ENCODE measurements around the gene AVPR2.

The AVPR2 gene

DNA sequence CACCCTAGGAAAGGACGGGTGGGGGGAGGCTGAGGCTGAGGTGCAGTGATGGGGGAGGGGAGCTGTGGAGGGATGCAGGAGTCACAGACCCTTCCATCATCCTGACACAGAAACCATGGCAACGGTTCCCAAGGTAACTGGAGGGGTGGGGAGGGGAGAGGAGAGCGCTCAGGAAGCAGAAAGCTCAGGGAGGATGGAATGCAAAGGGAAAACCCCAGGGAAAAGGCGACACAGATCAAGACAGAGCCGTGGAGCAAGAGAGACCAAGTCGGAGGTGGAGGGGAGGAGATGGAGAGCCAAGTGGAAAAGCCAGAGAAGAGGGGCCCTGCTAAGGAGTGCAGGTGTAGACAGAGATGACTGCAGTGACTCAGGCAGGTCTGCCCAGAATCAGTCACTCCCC, 33.0 kb upstream of the AVPR2 start:
- no peak for DNase-seq (ENCODE audit: low read depth)

DNA sequence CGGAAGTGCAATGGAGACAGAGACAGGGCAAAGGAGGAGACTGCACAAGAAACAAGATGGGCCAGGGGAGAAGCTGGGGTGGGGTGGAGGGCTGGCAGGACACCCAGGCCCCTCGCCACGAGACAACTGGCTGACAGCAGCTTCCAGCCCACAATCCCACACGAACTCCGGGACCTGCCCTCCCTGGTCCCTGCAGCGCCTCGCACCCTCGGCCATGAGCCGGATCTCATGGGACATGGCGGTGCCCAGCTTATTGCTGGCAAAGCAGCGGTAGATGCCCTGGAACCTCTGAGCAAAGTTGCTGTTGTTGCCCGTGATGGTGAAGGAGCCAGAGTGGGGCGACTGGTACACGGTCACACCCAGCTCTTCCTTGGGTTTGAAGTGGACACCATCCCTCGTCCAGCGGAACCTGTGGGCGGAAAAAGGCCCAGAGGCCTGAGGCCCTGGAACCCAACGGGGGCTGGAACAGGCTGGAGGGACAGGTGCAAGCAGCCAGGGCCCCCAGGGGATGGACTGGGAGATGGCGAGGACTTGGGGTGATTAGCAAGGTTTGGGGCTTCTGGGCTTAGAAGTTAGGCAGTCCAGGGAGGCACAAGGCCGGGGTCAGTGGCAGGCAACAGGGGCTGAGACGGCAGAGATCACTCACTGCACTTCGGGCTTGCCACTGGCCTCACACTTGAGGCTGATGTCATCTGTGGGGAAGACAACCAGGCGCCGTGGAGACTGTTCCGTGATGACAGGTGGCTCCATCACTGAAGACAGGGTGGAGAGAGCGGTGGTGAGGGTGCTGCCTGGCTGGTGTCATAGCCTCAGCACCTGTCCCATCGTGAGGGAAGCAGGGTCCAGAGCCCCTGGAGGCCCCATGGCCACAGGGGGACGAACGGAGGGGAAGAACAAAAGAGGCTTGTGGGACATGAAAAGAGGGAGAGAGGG, 32.3 kb upstream of the AVPR2 start:
- DNase-seq (ENCODE audit: low read depth), result no peak

GRCh38 chrX:153873282-153874084, 31.0 kb upstream of the AVPR2 start:
- no peak for DNase-seq (ENCODE audit: low read depth)

- no peak for DNase-seq (ENCODE audit: low read depth)
These were observed 30.4 kb upstream of the AVPR2 start for GRCh38 chrX:153874085-153874365.

DNA sequence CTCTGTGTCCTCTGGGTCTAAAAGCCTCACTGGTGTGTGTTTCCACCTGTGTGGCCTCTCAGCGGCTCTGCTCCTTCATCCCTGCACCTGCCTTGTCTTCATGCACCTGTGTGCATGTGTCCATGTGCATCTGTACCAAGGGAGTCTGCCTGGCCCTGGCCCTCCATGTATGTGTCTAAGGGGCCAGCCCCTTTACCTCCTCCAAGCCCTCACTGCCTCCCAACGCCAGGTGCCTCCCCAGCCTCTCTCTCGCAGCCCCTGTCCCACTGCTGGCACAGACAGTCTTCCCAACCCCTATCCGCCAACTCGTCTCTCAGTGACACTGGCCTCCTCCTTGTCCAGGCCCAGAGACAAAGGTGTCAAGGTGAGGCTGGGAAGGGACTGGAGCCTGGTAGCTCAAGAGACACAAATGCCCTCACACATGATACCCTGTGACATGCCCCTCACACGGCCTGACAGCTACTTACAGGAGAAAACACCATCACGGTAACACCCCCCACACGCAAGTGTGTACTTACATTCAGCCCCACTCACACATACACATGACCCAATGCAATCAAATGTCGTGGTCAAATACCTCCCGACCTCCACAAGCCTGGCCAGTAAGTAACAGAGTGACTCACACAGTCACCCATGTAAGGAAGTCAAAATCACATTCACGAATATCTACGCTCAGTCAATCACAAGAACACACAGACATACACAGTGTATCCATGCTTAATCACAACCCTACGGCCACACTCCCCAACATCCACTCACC, 29.9 kb upstream of the AVPR2 start:
- no peak for DNase-seq (ENCODE audit: low read depth)

DNA sequence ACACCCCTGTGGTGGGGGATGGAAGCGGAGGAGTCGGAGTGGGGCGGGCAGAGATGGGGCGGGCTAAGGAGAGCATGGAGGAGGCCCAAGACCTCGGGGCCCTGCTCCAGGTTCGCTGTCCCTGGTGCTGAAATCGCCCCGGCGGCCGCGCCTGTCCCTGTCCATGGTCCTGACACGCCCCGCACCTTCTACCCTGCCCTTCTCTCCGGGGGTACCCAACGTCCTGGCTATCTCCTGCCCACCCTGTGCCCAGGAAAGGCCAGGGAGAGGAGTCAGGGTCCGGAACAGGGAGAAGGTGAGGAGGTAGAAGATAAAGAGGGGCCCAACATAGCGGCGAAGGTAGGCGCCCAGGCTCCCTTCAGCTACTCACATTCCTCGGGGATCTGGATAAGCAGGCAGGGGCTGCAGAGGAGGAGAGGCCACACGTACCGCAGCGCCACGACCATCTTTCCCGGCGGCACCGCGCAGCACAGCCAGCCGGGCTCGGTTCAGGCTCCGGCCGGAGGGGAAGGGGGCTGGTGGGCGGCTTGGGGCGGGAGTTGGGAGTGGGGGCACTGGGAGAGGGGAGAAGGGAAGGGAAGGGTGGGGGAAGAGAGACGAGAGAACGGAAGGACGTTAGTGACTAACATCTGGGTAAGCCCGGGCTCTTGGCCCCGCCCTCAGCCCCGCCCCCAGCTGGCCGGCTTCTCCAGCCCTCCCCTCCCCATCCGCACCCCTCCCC, 28.9 kb upstream of the AVPR2 start:
- DNase-seq (ENCODE audit: low read depth), result peak; percentile 54

- no peak for DNase-seq (ENCODE audit: low read depth)
These were observed 28.4 kb upstream of the AVPR2 start for GRCh38 chrX:153876112-153876491.

DNA sequence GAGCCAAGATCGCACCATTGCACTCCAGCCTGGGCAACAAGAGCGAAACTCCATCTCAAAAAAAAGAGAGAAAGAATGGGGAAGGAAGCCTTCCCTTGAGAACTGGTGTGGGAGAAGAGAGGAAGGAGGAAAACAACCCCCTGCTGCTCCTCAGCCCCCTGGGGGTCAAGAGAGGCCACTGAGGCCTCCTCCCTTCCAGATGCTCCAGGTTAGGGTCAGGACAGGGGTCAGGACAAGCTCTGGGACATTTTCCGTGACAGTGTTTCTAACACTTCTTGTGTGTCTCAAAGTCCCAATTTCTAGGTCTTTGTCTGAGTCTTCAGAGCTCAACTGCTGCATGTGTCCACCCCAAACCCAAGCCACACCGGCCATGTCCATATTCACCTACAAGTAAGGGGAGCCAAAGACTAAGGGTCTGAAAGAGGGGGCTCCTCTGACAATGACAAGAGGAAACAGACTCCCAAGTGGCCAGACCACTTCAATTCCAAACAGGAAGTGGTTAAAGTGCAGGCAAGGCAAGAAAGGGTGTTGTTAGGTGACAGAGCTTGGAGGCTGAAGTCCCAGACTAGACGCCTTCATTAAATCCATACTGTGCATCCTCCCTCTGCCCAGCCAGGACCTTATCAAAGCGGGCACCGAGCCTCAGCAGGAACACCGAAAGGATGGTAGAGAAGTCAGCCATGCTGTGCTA, 26.8 kb upstream of the AVPR2 start:
- no peak for DNase-seq (ENCODE audit: low read depth)

GRCh38 chrX:153878345-153878744, 26.1 kb upstream of the AVPR2 start:
- no peak for DNase-seq (ENCODE audit: low read depth)

DNA sequence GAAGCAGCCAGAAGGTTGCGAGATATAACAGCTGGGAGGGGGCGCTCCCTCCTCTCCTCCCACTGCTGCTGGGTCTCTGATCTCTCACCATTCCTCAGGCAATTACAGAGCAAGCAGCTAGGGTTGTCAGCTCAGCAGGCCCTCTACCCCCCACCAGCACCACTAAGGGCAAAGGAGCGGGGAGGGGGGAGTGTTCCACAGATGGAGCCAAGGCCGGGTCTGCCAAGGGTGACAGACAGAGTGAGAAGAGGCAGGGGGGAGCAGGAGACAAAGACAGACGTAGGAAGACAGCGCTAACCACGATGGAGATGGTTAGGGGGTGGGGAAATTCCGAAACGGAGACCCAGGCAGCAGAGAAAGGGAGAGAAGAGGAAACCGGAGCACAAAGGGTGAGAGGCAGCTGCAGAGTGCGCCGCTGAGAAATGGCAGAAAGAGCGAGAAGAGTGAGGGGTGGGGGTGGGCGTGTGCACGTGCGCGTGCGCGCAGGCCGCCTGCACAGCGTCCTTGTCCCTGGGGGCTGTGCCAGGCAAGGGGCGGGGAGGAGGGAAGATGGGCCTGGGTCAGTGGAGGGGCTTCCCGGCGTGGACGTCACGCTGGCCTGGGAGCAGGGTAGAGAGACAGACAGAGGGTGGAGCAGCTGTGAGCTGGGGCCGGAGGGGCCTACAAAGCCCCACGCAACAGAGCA, 25.4 kb upstream of the AVPR2 start:
- DNase-seq (ENCODE audit: low read depth), result no peak

DNA sequence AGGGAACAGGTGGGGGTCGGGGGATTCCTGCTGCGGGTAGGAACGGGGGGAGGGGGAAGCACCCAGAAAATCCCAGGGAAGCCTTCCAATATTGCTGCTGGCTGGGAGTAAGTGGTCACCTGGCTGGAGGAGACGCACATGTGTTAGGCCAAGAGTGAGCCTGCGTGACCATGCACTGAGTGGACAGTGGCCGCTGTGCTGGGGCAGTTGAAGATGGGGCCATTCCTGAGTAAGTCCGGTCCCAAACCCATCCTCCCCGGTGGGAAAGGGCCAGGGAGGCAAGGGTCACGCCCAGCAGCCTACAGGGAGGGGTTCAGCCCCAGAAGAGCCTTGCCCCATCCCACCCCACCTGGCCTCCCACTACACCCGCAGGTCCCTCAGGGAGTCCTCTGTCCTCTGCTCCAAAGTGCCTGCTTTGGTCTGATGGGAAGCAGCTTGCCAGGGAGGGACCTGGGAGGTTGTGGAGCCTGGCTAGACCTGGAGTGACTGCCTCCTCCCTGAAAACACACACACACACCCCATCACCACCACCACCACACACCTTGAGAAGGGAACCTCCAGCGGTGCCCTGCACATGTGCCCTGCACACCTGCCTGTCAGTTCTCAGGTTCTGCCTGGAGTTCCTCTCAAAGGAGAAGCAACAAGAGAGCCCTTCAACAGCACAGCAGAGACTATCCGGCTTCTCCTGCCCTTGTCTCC, 24.6 kb upstream of the AVPR2 start:
- no peak for DNase-seq (ENCODE audit: low read depth)

DNA sequence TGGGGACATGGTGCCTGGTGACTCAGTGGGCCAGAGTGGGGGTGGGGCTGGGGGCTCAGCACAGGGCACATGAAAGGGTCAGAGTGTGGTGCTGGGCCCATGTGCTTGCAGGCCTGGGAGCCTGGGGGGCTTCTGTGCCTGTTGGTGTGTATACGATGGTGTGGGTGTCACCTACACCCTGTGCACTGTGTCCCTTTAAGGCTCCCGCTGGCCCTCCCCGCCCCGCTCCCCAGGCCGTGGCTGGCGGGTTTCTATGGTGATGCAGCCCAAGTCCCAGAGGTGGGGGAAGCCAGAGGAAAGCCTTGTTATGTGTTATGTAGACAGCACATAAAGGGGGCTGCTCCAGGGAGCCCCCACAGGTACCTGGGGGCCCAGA, 24.0 kb upstream of the AVPR2 start:
- no peak for DNase-seq (ENCODE audit: low read depth)

- no peak for DNase-seq (ENCODE audit: low read depth)
These were observed 23.2 kb upstream of the AVPR2 start for GRCh38 chrX:153881281-153881680.

DNA sequence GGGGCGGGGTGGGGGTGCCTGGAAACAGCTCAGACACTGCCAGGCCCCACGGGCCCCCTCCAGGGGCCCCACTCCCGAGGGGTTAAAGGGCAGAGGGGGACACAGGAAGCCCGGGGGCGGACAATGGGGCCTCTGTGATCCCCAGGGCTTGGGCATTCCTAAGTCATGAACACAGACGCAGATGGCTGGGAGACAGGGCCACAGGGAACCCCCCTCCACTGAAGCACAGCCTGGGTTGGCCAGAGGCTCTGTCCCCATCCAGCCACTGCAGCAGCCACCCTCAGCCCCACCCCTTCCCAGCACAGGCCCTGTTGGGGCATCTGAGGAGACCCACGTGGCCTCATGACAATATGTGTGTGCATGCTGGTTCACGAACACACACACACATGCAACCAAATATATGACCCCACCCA, 22.4 kb upstream of the AVPR2 start:
- DNase-seq (ENCODE audit: low read depth), result no peak

DNA sequence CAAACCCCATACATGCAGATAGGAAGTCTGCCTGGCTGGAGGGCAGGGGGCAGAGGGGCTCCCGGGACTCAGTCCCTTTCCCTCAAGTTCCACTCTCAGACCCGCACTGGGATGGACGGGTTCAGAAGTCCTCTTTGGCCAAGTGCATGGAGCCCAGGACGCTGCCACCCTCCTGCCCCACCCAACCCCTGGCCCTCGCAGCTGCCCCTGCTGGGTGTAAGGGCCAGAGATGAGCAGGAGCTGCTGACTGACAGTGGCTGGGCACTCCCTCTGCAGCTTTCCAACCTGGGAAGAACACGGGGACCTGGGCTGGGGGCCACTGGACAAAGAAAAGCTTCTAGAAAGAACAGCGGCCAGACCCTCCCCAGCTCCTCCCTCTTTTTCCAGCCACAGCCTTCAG, 21.9 kb upstream of the AVPR2 start:
- no peak for DNase-seq (ENCODE audit: low read depth)

DNA sequence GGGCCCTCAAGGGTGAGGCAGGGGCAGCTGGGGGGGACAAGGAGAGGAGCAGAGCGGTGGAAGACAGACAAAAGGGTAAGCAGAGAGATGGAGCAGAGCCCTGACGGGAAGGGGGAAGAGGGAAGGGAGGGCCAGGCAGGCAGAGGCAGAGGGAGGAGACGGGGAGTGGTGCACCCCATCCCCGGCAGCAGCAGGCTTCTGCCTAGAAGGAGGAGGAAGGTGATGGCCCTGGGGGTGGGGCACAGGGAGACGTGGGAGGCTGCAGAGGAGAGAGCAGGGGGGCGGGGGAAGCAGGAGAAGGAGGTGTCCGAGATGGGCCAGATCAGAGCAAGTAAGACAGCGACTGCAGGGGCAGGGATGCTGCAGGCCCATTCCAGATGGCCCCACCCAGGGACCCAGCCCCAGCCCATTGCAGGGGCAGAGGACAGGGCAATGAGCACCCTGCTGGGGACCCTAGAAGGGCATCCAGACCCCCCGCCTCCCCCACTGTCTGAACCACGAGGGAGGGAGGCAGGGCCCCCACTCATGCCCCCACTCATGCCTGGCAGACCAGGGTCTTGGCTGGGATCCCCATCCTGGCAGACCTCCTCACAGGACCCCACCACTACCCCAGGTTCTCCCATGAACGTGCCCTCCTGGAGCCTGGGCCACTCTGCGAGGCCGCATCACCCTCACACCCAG, 21.2 kb upstream of the AVPR2 start:
- no peak for DNase-seq (ENCODE audit: low read depth)

DNA sequence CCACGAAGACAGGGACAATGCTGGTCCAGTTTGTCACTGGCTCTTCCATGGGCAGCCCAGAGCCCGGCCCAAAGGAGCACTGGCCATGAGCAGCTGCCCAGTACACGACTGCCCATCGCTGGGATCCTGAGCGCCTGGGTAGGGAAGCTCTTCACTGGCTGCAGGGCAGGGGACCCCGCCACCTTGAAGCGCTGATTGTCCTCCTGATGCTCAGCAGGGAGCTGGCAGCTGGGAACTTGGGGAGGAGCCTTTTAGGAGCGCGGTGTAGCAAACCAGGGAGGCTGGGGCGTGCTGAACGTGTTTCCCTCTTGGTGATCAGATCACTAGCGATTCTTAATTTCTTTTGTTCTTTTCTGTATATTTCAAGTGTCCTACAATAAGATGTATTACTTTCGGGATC, 20.3 kb upstream of the AVPR2 start:
- no peak for DNase-seq (ENCODE audit: low read depth)

DNA sequence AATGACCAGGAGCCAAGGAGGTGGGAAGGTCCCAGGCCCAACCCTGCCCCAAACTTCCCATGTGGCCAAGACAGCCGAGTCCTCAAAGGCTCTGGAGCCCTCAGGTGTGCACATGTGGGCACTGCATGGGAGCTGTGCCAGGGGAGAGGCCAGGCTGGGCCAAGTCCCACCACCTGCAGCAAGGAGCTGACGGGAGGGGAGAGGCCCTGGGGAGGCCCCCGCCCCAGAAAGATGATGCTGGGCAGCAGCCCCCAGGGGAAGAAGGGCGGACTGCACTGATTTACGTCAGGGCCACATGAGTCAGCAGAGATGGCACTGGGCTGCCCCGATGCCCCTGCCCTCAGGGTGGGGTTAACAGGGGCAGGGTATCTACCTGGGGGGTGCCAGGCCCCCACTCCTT, 19.9 kb upstream of the AVPR2 start:
- no peak for DNase-seq (ENCODE audit: low read depth)

DNA sequence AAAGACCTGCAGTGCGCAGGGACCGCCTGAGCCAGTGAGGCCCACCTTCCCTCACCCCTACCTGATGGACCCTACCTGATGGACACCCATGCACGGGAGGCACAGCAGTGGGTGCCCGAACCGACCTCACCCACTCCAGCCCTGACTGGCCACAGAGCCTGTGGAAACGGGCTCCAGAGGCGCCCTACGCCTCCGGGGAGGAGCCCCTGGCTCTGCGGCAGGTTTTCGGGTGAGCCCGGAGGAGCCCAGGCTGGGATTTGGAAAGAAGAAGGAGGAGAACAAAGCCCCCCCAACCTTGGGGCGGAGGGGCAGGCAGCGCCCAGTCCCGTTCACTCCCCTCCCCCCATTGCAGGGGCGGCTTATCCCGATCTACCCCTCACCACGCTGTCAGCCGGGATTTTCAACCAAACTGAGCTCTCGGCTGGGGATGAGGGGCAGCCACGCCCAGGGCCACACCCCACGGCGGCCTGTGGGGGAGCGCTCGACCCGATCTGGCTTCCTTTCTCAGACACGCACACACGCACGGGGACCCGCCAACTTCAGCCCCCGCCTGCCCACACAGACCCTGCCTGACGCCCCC, 19.2 kb upstream of the AVPR2 start:
- DNase-seq (ENCODE audit: low read depth), result no peak

All from stimulated activated CD8-positive, alpha-beta memory T cell treated with anti-CD3 and anti-CD28 coated beads, Interleukin-4, amount 100 ng/mL, for 24 hours (primary cell).